Psoas muscle (tissue), 8 donors: ENCODE data around the gene HIGD2A. TPM values are rescaled to one million over a fixed set of nuclear protein-coding genes. Genes with fewer than 3 reads are reported as not detected.

Experiments used
- ATAC-seq, 4 donors: fragments of 200-7000 bp; cut with Tn5 transposase; one replicate each; pipeline ENCODE4 v1.9.1; 2020; ENCODE audit warnings: moderate library complexity in 3 of 4, mild to moderate bottlenecking in 2 of 4
- DNase-seq, 2 donors: peaks; one replicate each; pipeline ENCODE4 v3.0.0-alpha.2; 2020
- H3K27ac ChIP-seq: fragments of 200-600 bp; one replicate; pipeline ENCODE4 v1.8.0; 2022
- H3K27me3 ChIP-seq, 3 donors: fragments of 200-600 bp in 1 of 3; one replicate each; pipeline versions ENCODE4 v1.6.1 to v1.8.0; 2013 to 2022; ENCODE audit warnings: low read length in 2 of 3, mild to moderate bottlenecking in 2 of 3, moderate library complexity in 1 of 3; ENCODE audit not compliant: insufficient read depth in 3 of 3
- H3K36me3 ChIP-seq, 2 donors: fragments of 200-600 bp in 1 of 2; one replicate each; pipeline versions ENCODE4 v1.6.1 to v1.8.0; 2013 to 2022; ENCODE audit warnings: low read depth in 1 of 2, mild to moderate bottlenecking in 1 of 2, moderate library complexity in 1 of 2; ENCODE audit not compliant: insufficient read depth in 1 of 2
- H3K4me1 ChIP-seq: fragments of 200-600 bp; one replicate; pipeline ENCODE4 v1.8.0; 2022
- H3K4me3 ChIP-seq: fragments of 200-600 bp; one replicate; pipeline ENCODE4 v1.8.0; 2022; ENCODE audit warnings: mild to moderate bottlenecking
- H3K9me3 ChIP-seq: fragments of 200-600 bp; one replicate; pipeline ENCODE4 v1.8.0; 2022
- CTCF ChIP-seq: fragments of 200-600 bp; IDR thresholded peaks from one replicate; pipeline ENCODE4 v1.8.0; 2022; ENCODE audit warnings: antibody characterized with exemption
- WGBS, 3 donors: extraction: QIAGEN DNeasy Blood & Tissue Kit; methylation state at CpG; one replicate each; pipeline versions ENCODE4 v1.1.6 to v1.1.7; 2013; 5-methylcytosine and 5-hydroxymethylcytosine counted together
- intact Hi-C, 2 donors: fragments of 100-400 bp; cut with DNase I; formaldehyde crosslinking; loops; one replicate each; pipeline versions ENCODE4 v1.11.0 to v1.14.2; 2022
- polyA plus RNA-seq, 3 donors: library from polyadenylated mRNA; stranded (reverse); fragments of 200-250 nt; gene quantifications; one replicate each; pipeline ENCODE4 v1.2.3, GENCODE V29; 2013
- total RNA-seq, 4 donors: library from RNA; stranded (reverse); fragmentation: NEBNext Ultra II Directional in 2 of 4; extraction: Animal tissue kit (Norgen Biotek cat#: 25700) in 2 of 4; gene quantifications; one replicate each; pipeline versions ENCODE4 v1.2.1 to v1.2.4, GENCODE V29; 2021 to 2023
- donor health status: healthy with polysubstance abuse.
- donor health status: DM: no; HTN: no; CAD: no; lungs with moderate emphysema.
- donor health status: Bipolar disorder and iron deficiency.
- donor health status: healthy.
- donor health status: DM: yes; HTN: yes; CAD: no.
- donor health status: DM: no; HTN: no; CAD: no.
- donor health status: DM: no; HTN: no; CAD: no.
- donor health status: DM: yes; HTN: yes; CAD: no.

Gene HIGD2A
- total and polyA plus RNA-seq, 7 donors: 181 to 429 (median 215) TPM

- 80 to 90% (median 85%) methylated on average over 16 of the region's 16 CpGs for WGBS, 3 donors
Measured at GRCh38 chr5:176355400-176356178, 33.0 kb upstream of the HIGD2A start.

GRCh38 chr5:176356179-176356566, 32.4 kb upstream of the HIGD2A start:
- Histone ChIP-seq H3K27me3 (no peaks in the 10 kb centered on the region), H3K36me3 (peaks cover 4 to 85% of the 10 kb centered on the region in 2 donors), H3K4me1 (peaks cover 21% of the 10 kb centered on the region), H3K9me3 (no peaks in the 10 kb centered on the region), H3K27ac (no peak overlapping the region), H3K4me3 (no peak overlapping the region)
- no peak for TF ChIP-seq CTCF
- 57 to 90% (median 72%) methylated on average over 3 of the region's 3 CpGs for WGBS, 3 donors
- intact Hi-C loops: no loop called here
- no peak for DNase-seq
- no peak for ATAC-seq

More at GRCh38 chr5:176355400-176356178, 33.0 kb upstream of the HIGD2A start:
- DNase-seq (no peak), ATAC-seq (no peak)
- Histone ChIP-seq H3K27me3 (no peaks in the 10 kb centered on the region), H3K27ac (no peak overlapping the region), H3K4me1 (peaks cover 20% of the 10 kb centered on the region), H3K9me3 (no peaks in the 10 kb centered on the region), H3K36me3 (peaks cover 4 to 91% of the 10 kb centered on the region in 2 donors), H3K4me3 (no peak overlapping the region)
- TF ChIP-seq CTCF: no peak
- intact Hi-C loops: no loop called here

GRCh38 chr5:176359658-176360057, 28.9 kb upstream of the HIGD2A start:
- no peaks in the 10 kb centered on the region for H3K27me3 ChIP-seq
- no peak for TF ChIP-seq CTCF
- no peaks in the 10 kb centered on the region for H3K9me3 ChIP-seq
- DNase-seq: no peak
- intact Hi-C loops: loop anchor here in 1 of 2 donors (2.0 kb wide), 1 partner anchor 29 kb away; the partner anchor contains the start of genes HIGD2A and NOP16
- WGBS, 3 donors: 44 to 55% (median 50%) methylated on average over 4 of the region's 4 CpGs
- H3K4me1 ChIP-seq: peaks cover 18% of the 10 kb centered on the region
- peak overlapping the region; percentile 90 for H3K4me3 ChIP-seq
- H3K27ac ChIP-seq: peak overlapping the region; percentile 32
- no peak for ATAC-seq
- peaks cover under 1 to 50% of the 10 kb centered on the region in 2 donors for H3K36me3 ChIP-seq

- Histone ChIP-seq H3K27me3 (no peaks in the 10 kb centered on the region), H3K9me3 (no peaks in the 10 kb centered on the region), H3K27ac (peak overlapping the region; percentile 91), H3K36me3 (peaks cover 0 to 38% of the 10 kb centered on the region in 2 donors), H3K4me1 (peaks cover 21% of the 10 kb centered on the region), H3K4me3 (peak overlapping the region; percentile 90)
- no peak for TF ChIP-seq CTCF
- ATAC-seq: peak; percentile 7 to 33 (median 19)
- intact Hi-C loops: loop anchor here in 1 of 2 donors (2.0 kb wide), 1 partner anchor 28 kb away; the partner anchor contains the start of genes HIGD2A and NOP16
- DNase-seq: no peak
- 2% methylated on average over 24 to 27 of the region's 27 CpGs for WGBS, 3 donors
Measured at GRCh38 chr5:176360894-176361436, 27.6 kb upstream of the HIGD2A start.
